HEK293 (cell line): ENCODE data around the gene ZCCHC2.

ENCODE experiments used
- CTCF ChIA-PET: fragments of 350-600 bp; formaldehyde crosslinking; extraction: SDS; loops from one replicate; lab custom pipeline; 2021; ENCODE audit warnings: antibody characterized with exemption; lab: Yijun Ruan, JAX
- POLR2A ChIA-PET: fragments of 300-600 bp; formaldehyde crosslinking; extraction: SDS; loops from one replicate; lab custom pipeline; 2020; ENCODE audit warnings: antibody characterized with exemption, inconsistent platforms; lab: Yijun Ruan, JAX
- H3K27ac ChIP-seq: fragments of 200-500 bp; sonication (Bioruptor generic); 2 replicates; pipeline ENCODE4 v1.5.1; 2014; ENCODE audit warnings: low read depth, low read length, control low read depth, inconsistent platforms; ENCODE audit errors: extremely low read depth
- H3K36me3 ChIP-seq, 2 experiments: fragments of 200-500 bp in 1 of 2; sonication (Bioruptor generic) in 1 of 2; 1 replicate in 1 of 2; 2 replicates in 1 of 2; pipeline ENCODE4 v1.5.1; 2014 to 2017; ENCODE audit warnings: inconsistent platforms in 2 of 2, low read length in 2 of 2; ENCODE audit not compliant: control insufficient read depth in 2 of 2, insufficient read depth in 1 of 2
- H3K4me1 ChIP-seq: fragments of 200-500 bp; sonication (Bioruptor generic); 2 replicates; pipeline ENCODE4 v1.5.1; 2014; ENCODE audit warnings: mild to moderate bottlenecking, low read length, inconsistent platforms; ENCODE audit not compliant: control insufficient read depth, insufficient read depth
- H3K4me3 ChIP-seq: 2 replicates; pipeline ENCODE4 v1.5.1; 2011; ENCODE audit warnings: low read depth, mild to moderate bottlenecking, control low read depth, low read length, moderate library complexity
- H3K9me3 ChIP-seq: fragments of 200-500 bp; sonication (Bioruptor generic); 2 replicates; pipeline ENCODE4 v1.5.1; 2014; ENCODE audit warnings: low read depth, low read length, inconsistent platforms; ENCODE audit not compliant: control insufficient read depth, insufficient read depth
- ATF2 ChIP-seq: fragments of 450-650 bp; formaldehyde crosslinking; IDR thresholded peaks from 2 replicates; pipeline ENCODE4 v1.5.1; 2016; ENCODE audit warnings: missing biosample characterization, missing genetic modification characterization, low read depth
- IKZF3 ChIP-seq: fragments of 450-650 bp; IDR thresholded peaks from 2 replicates; pipeline ENCODE4 v1.5.0; 2018; ENCODE audit warnings: missing biosample characterization, mild to moderate bottlenecking, missing genetic modification characterization, moderate library complexity
- OSR2 ChIP-seq: fragments of 450-650 bp; formaldehyde crosslinking; IDR thresholded peaks from 2 replicates; pipeline ENCODE4 v1.5.1; 2016; ENCODE audit warnings: missing biosample characterization, missing genetic modification characterization
- SCRT1 ChIP-seq: fragments of 450-650 bp; formaldehyde crosslinking; IDR thresholded peaks from 2 replicates; pipeline ENCODE4 v1.5.1; 2016; ENCODE audit warnings: missing biosample characterization, missing genetic modification characterization, borderline replicate concordance
- WT1 ChIP-seq: fragments of 450-650 bp; formaldehyde crosslinking; IDR thresholded peaks from 2 replicates; pipeline ENCODE4 v1.5.1; 2016; ENCODE audit warnings: missing biosample characterization, missing genetic modification characterization
- ZBTB11 ChIP-seq: fragments of 450-650 bp; formaldehyde crosslinking; conservative IDR thresholded peaks from 2 replicates; pipeline ENCODE4 v1.5.1; 2016; ENCODE audit warnings: low read depth, missing biosample characterization, missing genetic modification characterization
- ZBTB21 ChIP-seq: fragments of 450-650 bp; formaldehyde crosslinking; IDR thresholded peaks from 2 replicates; pipeline ENCODE4 v1.5.1; 2017; ENCODE audit warnings: missing biosample characterization, missing genetic modification characterization
- ZBTB49 ChIP-seq: fragments of 450-650 bp; formaldehyde crosslinking; IDR thresholded peaks from 2 replicates; pipeline ENCODE4 v1.5.1; 2016; ENCODE audit warnings: missing biosample characterization, missing genetic modification characterization, low read depth
- ZEB2 ChIP-seq: fragments of 450-650 bp; formaldehyde crosslinking; IDR thresholded peaks from 2 replicates; pipeline ENCODE4 v1.5.1; 2016; ENCODE audit warnings: missing biosample characterization, missing genetic modification characterization
- ZNF10 ChIP-seq: fragments of 450-650 bp; formaldehyde crosslinking; IDR thresholded peaks from 2 replicates; pipeline ENCODE4 v1.5.1; 2017; ENCODE audit warnings: missing biosample characterization, missing genetic modification characterization
- ZNF148 ChIP-seq: fragments of 450-650 bp; formaldehyde crosslinking; IDR thresholded peaks from 2 replicates; pipeline ENCODE4 v1.5.0; 2017; ENCODE audit warnings: missing biosample characterization, missing genetic modification characterization, borderline replicate concordance
- ZNF19 ChIP-seq: fragments of 450-650 bp; formaldehyde crosslinking; IDR thresholded peaks from 2 replicates; pipeline ENCODE4; 2016; ENCODE audit warnings: missing biosample characterization, missing genetic modification characterization, low read depth
- ZNF624 ChIP-seq: fragments of 450-650 bp; formaldehyde crosslinking; IDR thresholded peaks from 2 replicates; pipeline ENCODE4 v1.5.1; 2017; ENCODE audit warnings: missing biosample characterization, missing genetic modification characterization
- ZNF645 ChIP-seq: fragments of 450-650 bp; formaldehyde crosslinking; IDR thresholded peaks from 2 replicates; pipeline ENCODE4; 2016; ENCODE audit warnings: missing biosample characterization, missing genetic modification characterization
- ZNF660 ChIP-seq: fragments of 450-650 bp; IDR thresholded peaks from 2 replicates; pipeline ENCODE4 v1.5.1; 2018; ENCODE audit warnings: missing biosample characterization, mild to moderate bottlenecking, missing genetic modification characterization
- ZNF704 ChIP-seq: fragments of 450-650 bp; formaldehyde crosslinking; IDR thresholded peaks from 2 replicates; pipeline ENCODE4 v1.5.1; 2016; ENCODE audit warnings: missing biosample characterization, missing genetic modification characterization
- ZNF747 ChIP-seq: fragments of 450-650 bp; formaldehyde crosslinking; IDR thresholded peaks from 2 replicates; pipeline ENCODE4 v1.5.1; 2016; ENCODE audit warnings: missing biosample characterization, missing genetic modification characterization
- ZNF791 ChIP-seq: fragments of 450-650 bp; formaldehyde crosslinking; IDR thresholded peaks from 2 replicates; pipeline ENCODE4 v1.5.1; 2016; ENCODE audit warnings: missing biosample characterization, missing genetic modification characterization
- ZNF843 ChIP-seq: fragments of 450-650 bp; formaldehyde crosslinking; IDR thresholded peaks from 2 replicates; pipeline ENCODE4 v1.5.1; 2016; ENCODE audit warnings: missing biosample characterization, missing genetic modification characterization

Gene ZCCHC2

GRCh38 chr18:62494764-62495163, 28.1 kb upstream of the ZCCHC2 start:
- Histone ChIP-seq H3K4me3 (no peak overlapping the region), H3K9me3 (no peaks in the 10 kb centered on the region), H3K4me1 (no peaks in the 10 kb centered on the region), H3K27ac (no peak overlapping the region), H3K36me3 (no peaks in the 10 kb centered on the region)
- TF ChIP-seq ZBTB21 (tag by site-specific recombination) = peak; percentile 52; the same call in 1 of the 2 replicates
- TF ChIP-seq SCRT1 (tag by site-specific recombination) = no peak
- no peak for TF ChIP-seq IKZF3 (tag by site-specific recombination)
- no peak for TF ChIP-seq ZNF791 (tag by site-specific recombination)
- no peak for TF ChIP-seq WT1 (tag by site-specific recombination)
- no peak for TF ChIP-seq ZNF645 (tag by site-specific recombination)
- TF ChIP-seq ATF2 = peak; percentile 78
- CTCF ChIA-PET = no interaction called here
- POLR2A ChIA-PET = no interaction called here

- Histone ChIP-seq H3K4me1 (no peaks in the 10 kb centered on the region), H3K36me3 (no peaks in the 10 kb centered on the region), H3K27ac (no peak overlapping the region), H3K4me3 (no peak overlapping the region), H3K9me3 (no peaks in the 10 kb centered on the region)
- POLR2A ChIA-PET = no interaction called here
- TF ChIP-seq ZNF843 (tag by site-specific recombination) (no peak), ZNF19 (tag by site-specific recombination) (no peak), ZEB2 (tag by site-specific recombination) (no peak), ZNF148 (tag by site-specific recombination) (no peak), ZNF704 (tag by site-specific recombination) (no peak), OSR2 (no peak), ZNF660 (no peak)
- CTCF ChIA-PET = interaction anchor here (0.7 kb wide), 2 partner anchors 70 to 1485 kb away, joined by 3 read pairs; no protein-coding TSS in a partner anchor
Measured at GRCh38 chr18:62496262-62496661, 26.6 kb upstream of the ZCCHC2 start.

GRCh38 chr18:62497190-62497772, 25.5 kb upstream of the ZCCHC2 start:
- POLR2A ChIA-PET = interaction anchor here (0.7 to 1.1 kb wide), 2 partner anchors 9 to 13 kb away, joined by 3 to 7 read pairs; no protein-coding TSS in a partner anchor
- CTCF ChIA-PET = no interaction called here
- Histone ChIP-seq H3K4me1 (no peaks in the 10 kb centered on the region), H3K9me3 (no peaks in the 10 kb centered on the region), H3K27ac (no peak overlapping the region), H3K36me3 (no peaks in the 10 kb centered on the region), H3K4me3 (no peak overlapping the region)
- TF ChIP-seq ZNF624 (no peak), ZNF19 (tag by site-specific recombination) (no peak), ZBTB11 (tag by site-specific recombination) (no peak), ZNF10 (tag by site-specific recombination) (no peak), ZBTB49 (tag by site-specific recombination) (no peak), ZNF747 (tag by site-specific recombination) (no peak)
